Eye (tissue), 1 donor: ENCODE results near the gene DCTN2.
A peak's percentile ranks its signal among the peaks of the same experiment; 100 is the strongest.
"Not testable (repeated sequence)": the region's sequence is repeated elsewhere in the genome, so short reads cannot be mapped to it uniquely, and the experiment has no call there.

Experiments
- DNase-seq: peaks from one replicate; pipeline ENCODE4 v3.0.0-alpha.2; 2015

The DCTN2 gene

GRCh38 chr12:57546438-57547287 lies at the start of gene DCTN2:
Gene DCTN2 (minus strand): TSS chr12:57547192. CDS start chr12:57547063, 129 bp downstream.
- peak; percentile 99 for DNase-seq

GRCh38 chr12:57593187-57593586 lies 46.2 kb upstream of the DCTN2 start:
- DNase-seq = no peak

- no peak for DNase-seq
Observed at GRCh38 chr12:57592551-57593165, 45.7 kb upstream of the DCTN2 start.

GRCh38 chr12:57591782-57592325 lies 44.9 kb upstream of the DCTN2 start:
- no peak for DNase-seq

- DNase-seq = peak; percentile 82
Observed at GRCh38 chr12:57590864-57591781, 44.1 kb upstream of the DCTN2 start, which contains the start of gene PIP4K2C. Gene PIP4K2C (plus strand): TSS chr12:57591192. CDS start chr12:57591290, 98 bp downstream.

GRCh38 chr12:57590479-57590863 lies 43.5 kb upstream of the DCTN2 start:
- DNase-seq = no peak

- not testable (repeated sequence) for DNase-seq
Observed at GRCh38 chr12:57588951-57589610, 42.1 kb upstream of the DCTN2 start.

- DNase-seq = no peak
Observed at GRCh38 chr12:57586832-57587429, 39.9 kb upstream of the DCTN2 start.

GRCh38 chr12:57586128-57586527 lies 39.1 kb upstream of the DCTN2 start:
- no peak for DNase-seq

GRCh38 chr12:57585156-57585555 lies 38.2 kb upstream of the DCTN2 start:
- DNase-seq = no peak

GRCh38 chr12:57584690-57585089 lies 37.7 kb upstream of the DCTN2 start:
- no peak for DNase-seq

GRCh38 chr12:57584050-57584449 lies 37.1 kb upstream of the DCTN2 start:
- DNase-seq = no peak

GRCh38 chr12:57583008-57583831 lies 36.2 kb upstream of the DCTN2 start:
- DNase-seq = peak; percentile 93

GRCh38 chr12:57582440-57582839 lies 35.4 kb upstream of the DCTN2 start:
- DNase-seq = no peak

- no peak for DNase-seq
Observed at GRCh38 chr12:57581802-57582201, 34.8 kb upstream of the DCTN2 start.

GRCh38 chr12:57580466-57580795 lies 33.4 kb upstream of the DCTN2 start:
- no peak for DNase-seq

GRCh38 chr12:57579677-57580465 lies 32.9 kb upstream of the DCTN2 start:
- no peak for DNase-seq

- DNase-seq = no peak
Observed at GRCh38 chr12:57579011-57579410, 32.0 kb upstream of the DCTN2 start.

GRCh38 chr12:57577981-57578758 lies 31.2 kb upstream of the DCTN2 start:
- no peak for DNase-seq
